ENCODE measurements around the gene MTURN.

The MTURN gene

DNA sequence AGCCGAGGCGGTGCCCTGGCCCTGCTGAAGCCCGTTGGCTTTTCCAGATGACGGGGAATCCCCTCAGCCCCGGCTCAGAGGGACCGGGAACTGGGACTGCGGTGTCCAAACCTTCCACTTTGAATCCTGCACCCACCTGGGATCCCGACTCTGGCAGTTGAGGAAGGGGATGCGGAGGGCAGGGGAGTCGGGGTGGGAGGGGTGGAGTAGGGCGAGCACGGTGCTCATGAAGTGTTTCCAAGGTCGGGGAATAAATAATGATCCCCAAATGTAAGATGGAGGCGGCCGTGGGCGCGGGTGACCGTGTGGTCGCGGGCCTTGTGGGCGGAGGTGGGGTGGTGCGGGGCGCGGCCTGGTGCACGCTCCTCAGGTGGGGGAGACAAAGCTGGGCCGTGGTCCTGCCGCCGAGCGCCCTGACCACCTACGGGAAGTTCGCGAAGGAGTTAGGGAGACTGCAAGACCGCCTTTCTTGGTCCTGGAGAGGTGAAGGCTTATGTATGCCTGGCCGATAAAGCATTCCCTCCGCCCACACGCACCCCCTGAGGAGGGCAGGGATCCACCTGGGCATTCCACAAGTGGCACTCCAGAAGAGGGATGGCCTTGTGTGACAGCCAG, 1.4 kb downstream of the MTURN start:
- TF ChIP-seq, protein P1, sequence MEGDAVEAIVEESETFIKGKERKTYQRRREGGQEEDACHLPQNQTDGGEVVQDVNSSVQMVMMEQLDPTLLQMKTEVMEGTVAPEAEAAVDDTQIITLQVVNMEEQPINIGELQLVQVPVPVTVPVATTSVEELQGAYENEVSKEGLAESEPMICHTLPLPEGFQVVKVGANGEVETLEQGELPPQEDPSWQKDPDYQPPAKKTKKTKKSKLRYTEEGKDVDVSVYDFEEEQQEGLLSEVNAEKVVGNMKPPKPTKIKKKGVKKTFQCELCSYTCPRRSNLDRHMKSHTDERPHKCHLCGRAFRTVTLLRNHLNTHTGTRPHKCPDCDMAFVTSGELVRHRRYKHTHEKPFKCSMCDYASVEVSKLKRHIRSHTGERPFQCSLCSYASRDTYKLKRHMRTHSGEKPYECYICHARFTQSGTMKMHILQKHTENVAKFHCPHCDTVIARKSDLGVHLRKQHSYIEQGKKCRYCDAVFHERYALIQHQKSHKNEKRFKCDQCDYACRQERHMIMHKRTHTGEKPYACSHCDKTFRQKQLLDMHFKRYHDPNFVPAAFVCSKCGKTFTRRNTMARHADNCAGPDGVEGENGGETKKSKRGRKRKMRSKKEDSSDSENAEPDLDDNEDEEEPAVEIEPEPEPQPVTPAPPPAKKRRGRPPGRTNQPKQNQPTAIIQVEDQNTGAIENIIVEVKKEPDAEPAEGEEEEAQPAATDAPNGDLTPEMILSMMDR (conservative IDR thresholded peaks at IDR 0.05; ENCODE audit: low read depth, low read length): no peak
- H3K4me3 ChIP-seq (ENCODE audit: low read length): peak overlapping the region; percentile 90
- DNase-seq (ENCODE audit: low read depth): no peak

DNA sequence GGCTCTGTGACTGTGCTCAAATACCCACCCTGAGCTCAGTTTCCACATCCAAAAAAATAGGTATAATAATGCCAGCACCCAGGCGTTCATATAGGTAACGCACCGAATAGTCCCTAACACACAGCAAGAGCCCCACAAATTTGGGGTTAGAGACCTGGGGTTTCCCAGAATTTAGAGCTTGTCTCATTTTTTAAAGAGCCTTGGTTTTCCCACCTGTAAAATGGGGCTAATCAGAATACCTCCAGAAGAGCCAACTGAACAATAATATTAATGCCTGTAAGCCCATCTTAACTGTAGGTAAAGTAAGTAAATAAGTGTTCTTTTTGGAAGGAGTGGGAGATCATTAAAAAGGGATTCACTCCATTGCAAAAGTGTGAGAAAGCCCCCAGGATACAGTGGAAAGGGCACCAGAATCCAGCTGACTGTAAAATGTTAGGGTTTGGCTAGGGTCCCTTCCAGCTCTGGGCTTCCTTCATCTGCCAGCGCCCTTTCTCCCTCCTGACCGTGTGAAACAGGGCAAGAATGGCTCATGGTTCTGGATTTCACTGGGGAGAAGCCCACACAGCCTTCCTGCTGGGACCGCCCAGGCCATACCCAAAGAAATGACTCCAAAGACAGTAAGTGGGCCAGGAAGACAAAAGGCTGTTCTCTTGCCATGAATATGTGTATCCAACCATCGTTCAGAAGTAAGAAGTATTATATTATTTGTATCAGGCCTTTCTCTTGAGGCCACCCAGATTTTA, 2.1 kb downstream of the MTURN start:
- peak overlapping the region; percentile 90 for H3K4me3 ChIP-seq (ENCODE audit: low read length)
- TF ChIP-seq, protein P1 (conservative IDR thresholded peaks at IDR 0.05; ENCODE audit: low read depth, low read length): no peak
- DNase-seq (ENCODE audit: low read depth): no peak

DNA sequence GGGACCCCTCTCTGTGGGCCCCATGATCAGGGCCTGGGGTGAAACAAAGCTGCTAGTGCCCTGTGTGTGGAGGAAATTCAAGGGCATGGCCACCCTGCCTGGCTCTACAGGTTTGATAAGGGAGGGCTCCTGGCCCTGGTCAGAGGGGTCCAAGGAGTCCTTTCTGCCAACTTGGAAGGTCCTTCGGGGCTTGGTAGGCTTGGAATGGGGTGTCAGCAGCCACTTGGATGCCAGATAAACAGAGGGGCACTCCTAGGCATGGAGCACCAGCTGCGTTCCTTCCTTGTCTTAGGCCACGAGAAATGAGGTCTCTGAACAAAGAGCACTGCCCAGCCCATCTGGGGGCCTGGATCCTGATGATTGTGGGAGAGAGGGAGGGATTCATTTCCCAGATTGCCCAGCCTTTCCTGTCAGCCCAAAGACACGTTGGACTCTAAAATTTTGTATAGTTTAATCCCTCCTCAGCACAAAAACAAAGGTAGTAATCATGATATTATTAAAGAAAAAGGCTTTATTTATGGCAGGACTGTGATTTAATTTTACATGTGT, 5.1 kb downstream of the MTURN start:
- H3K4me3 ChIP-seq (ENCODE audit: low read length): no peak overlapping the region
- no peak for DNase-seq (ENCODE audit: low read depth)
- TF ChIP-seq, protein P1 (conservative IDR thresholded peaks at IDR 0.05; ENCODE audit: low read depth, low read length): no peak

DNA sequence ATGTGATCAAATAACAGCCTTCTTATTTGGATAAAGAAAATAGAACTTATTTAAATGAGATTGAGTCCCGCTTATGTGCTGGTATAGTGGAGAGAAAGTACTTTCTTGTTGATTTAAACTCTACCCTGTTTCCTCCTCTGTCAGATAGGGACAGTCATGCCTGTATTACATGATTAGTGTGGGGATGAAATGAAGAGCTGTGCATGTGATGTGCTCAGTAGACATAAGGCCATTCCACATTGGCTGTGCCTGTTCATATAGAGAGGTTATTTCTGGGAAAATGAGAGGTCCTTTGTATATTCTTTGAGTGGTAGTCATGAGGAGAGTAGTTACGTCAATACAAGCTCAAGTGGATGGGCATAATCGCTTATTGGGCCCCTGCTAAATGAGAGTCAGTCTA, 5.7 kb downstream of the MTURN start:
- TF ChIP-seq, protein P1 (conservative IDR thresholded peaks at IDR 0.05; ENCODE audit: low read depth, low read length): no peak
- no peak overlapping the region for H3K4me3 ChIP-seq (ENCODE audit: low read length)
- no peak for DNase-seq (ENCODE audit: low read depth)

DNA sequence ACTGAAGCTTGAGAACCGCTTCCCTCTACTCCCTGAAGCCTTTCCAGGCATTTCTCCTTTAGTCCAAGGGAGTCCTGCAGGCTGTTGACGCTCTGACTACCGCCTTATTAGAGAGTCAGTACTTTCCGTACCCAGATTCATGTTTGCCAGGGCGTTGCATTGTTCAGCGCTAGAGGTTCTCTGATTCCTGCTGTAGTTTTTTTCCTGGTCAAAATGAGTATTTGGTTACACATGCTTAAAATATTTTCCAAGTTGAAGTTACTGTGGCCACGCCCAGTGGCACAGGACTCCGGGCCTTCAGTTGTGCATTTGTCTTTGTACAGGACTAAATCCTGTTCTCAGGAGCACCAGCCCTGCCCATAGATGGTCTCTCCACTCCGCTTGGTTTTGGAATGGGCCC, 7.9 kb downstream of the MTURN start:
- DNase-seq (ENCODE audit: low read depth): no peak
- H3K4me3 ChIP-seq (ENCODE audit: low read length): no peak overlapping the region
- TF ChIP-seq, protein P1 (conservative IDR thresholded peaks at IDR 0.05; ENCODE audit: low read depth, low read length): no peak

DNA sequence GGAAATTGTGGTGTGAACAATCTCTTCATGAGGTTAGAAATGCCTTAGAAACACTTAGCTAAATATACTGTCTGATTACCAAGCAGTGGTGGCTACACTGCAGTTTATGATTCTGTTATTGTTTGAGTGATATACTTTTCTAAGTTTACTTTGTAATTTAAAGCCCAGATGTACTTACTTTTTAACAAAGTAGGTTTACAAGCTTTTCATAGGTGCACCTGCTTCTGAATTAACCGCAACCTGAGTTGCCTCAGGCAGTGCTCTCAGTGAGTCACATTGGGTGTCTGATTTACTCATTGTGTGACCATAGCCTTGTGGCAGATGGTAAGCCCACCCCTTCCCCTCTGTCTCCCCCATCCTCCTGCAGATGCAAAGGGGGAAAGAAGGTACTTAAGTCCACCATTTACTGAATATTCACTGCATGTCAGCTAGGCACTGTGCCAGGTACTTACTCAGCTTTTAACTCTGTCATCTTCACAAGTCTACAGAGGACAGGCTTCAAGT, 9.0 kb downstream of the MTURN start:
- no peak overlapping the region for H3K4me3 ChIP-seq (ENCODE audit: low read length)
- TF ChIP-seq, protein P1 (conservative IDR thresholded peaks at IDR 0.05; ENCODE audit: low read depth, low read length): no peak
- DNase-seq (ENCODE audit: low read depth): no peak
